Measurements from ENCODE around the gene MCC.
A peak's percentile ranks its signal among the peaks of the same experiment; 100 is the strongest.

Gene MCC

GRCh38 chr5:113029614-113030013 lies 458.6 kb downstream of the MCC start:
- DNase-seq (ENCODE audit: low read depth): no peak

- DNase-seq (ENCODE audit: low read depth): no peak
Observed at GRCh38 chr5:113027431-113027830, 460.8 kb downstream of the MCC start.

- no peak for DNase-seq (ENCODE audit: low read depth)
Observed at GRCh38 chr5:113027015-113027414, 461.2 kb downstream of the MCC start.

- DNase-seq (ENCODE audit: low read depth): no peak
Observed at GRCh38 chr5:113026211-113026610, 462.0 kb downstream of the MCC start.

GRCh38 chr5:113025596-113025995 lies 462.7 kb downstream of the MCC start:
- DNase-seq (ENCODE audit: low read depth): no peak

- no peak for DNase-seq (ENCODE audit: low read depth)
Observed at GRCh38 chr5:113024076-113024697, 464.1 kb downstream of the MCC start.

GRCh38 chr5:113022661-113023060 lies 465.6 kb downstream of the MCC start:
- no peak for DNase-seq (ENCODE audit: low read depth)

- no peak for DNase-seq (ENCODE audit: low read depth)
Observed at GRCh38 chr5:113020461-113021273, 467.6 kb downstream of the MCC start.

GRCh38 chr5:113017881-113018635 lies 470.2 kb downstream of the MCC start:
- no peak for DNase-seq (ENCODE audit: low read depth)

GRCh38 chr5:113005454-113005853 lies 482.8 kb downstream of the MCC start:
- no peak for DNase-seq (ENCODE audit: low read depth)

- no peak for DNase-seq (ENCODE audit: low read depth)
Observed at GRCh38 chr5:113003763-113004162, 484.5 kb downstream of the MCC start.

GRCh38 chr5:113002423-113002822 lies 485.8 kb downstream of the MCC start:
- no peak for DNase-seq (ENCODE audit: low read depth)

GRCh38 chr5:113000466-113000865 lies 487.8 kb downstream of the MCC start:
- no peak for DNase-seq (ENCODE audit: low read depth)

- DNase-seq (ENCODE audit: low read depth): no peak
Observed at GRCh38 chr5:112998296-112998695, 490.0 kb downstream of the MCC start.

GRCh38 chr5:112996830-112997374 lies 491.4 kb downstream of the MCC start:
- no peak for DNase-seq (ENCODE audit: low read depth)

GRCh38 chr5:112995764-112996618 lies 492.3 kb downstream of the MCC start:
- DNase-seq (ENCODE audit: low read depth): peak; percentile 58

GRCh38 chr5:112986224-112986623 lies 502.0 kb downstream of the MCC start:
- DNase-seq (ENCODE audit: low read depth): no peak

GRCh38 chr5:112983363-112983762 lies 504.9 kb downstream of the MCC start:
- DNase-seq (ENCODE audit: low read depth): no peak

- no peak for DNase-seq (ENCODE audit: low read depth)
Observed at GRCh38 chr5:112979723-112980122, 508.5 kb downstream of the MCC start.

GRCh38 chr5:112978836-112979235 lies 509.4 kb downstream of the MCC start:
- DNase-seq (ENCODE audit: low read depth): no peak

- DNase-seq (ENCODE audit: low read depth): no peak
Observed at GRCh38 chr5:112977440-112977861, 510.8 kb downstream of the MCC start.

All from activated T-helper 9 cell treated with anti-CD3 and anti-CD28 coated beads, Interleukin-2, amount 50 U/mL, for 16 hours (primary cell).